Heart right ventricle (tissue), 16 donors: ENCODE data around the gene ATAD1. TPM values are rescaled to one million over a fixed set of nuclear protein-coding genes. Genes with fewer than 3 reads are reported as not detected.

Experiments
- ATAC-seq, 8 donors: fragments of 200-7000 bp; cut with Tn5 transposase; one replicate each; pipeline ENCODE4 v1.9.1; 2020; ENCODE audit warnings: mild to moderate bottlenecking in 8 of 8, moderate library complexity in 8 of 8, moderate number of reproducible peaks in 1 of 8
- DNase-seq, 2 donors: peaks; one replicate each; pipeline ENCODE4 v3.0.0-alpha.2; 2020
- H3K27ac ChIP-seq, 10 donors: fragments of 200-600 bp; sonication (generic) in 2 of 10; one replicate each; pipeline versions ENCODE4 v1.5.0 to v1.8.0; 2020 to 2022; ENCODE audit warnings: mild to moderate bottlenecking in 3 of 10
- H3K27me3 ChIP-seq, 7 donors: fragments of 200-600 bp; one replicate each; pipeline ENCODE4 v1.8.0; 2021 to 2022; ENCODE audit warnings: mild to moderate bottlenecking in 2 of 7
- H3K36me3 ChIP-seq, 9 donors: fragments of 200-600 bp; sonication (generic) in 1 of 9; one replicate each; pipeline versions ENCODE4 v1.5.0 to v1.8.0; 2020 to 2022; ENCODE audit warnings: mild to moderate bottlenecking in 2 of 9
- H3K4me1 ChIP-seq, 9 donors: fragments of 200-600 bp; sonication (generic) in 1 of 9; one replicate each; pipeline versions ENCODE4 v1.5.0 to v1.8.0; 2020 to 2022; ENCODE audit warnings: mild to moderate bottlenecking in 4 of 9
- H3K4me3 ChIP-seq, 10 donors: fragments of 200-600 bp; sonication (generic) in 2 of 10; one replicate each; pipeline versions ENCODE4 v1.5.0 to v1.8.0; 2020 to 2022; ENCODE audit warnings: mild to moderate bottlenecking in 7 of 10, moderate library complexity in 2 of 10
- H3K9me3 ChIP-seq, 11 donors: fragments of 200-600 bp in 10 of 11; sonication (generic) in 2 of 11; one replicate each; pipeline versions ENCODE4 v1.5.0 to v1.8.0; 2013 to 2022; ENCODE audit warnings: mild to moderate bottlenecking in 2 of 11, control low read depth in 1 of 11, moderate library complexity in 1 of 11
- WGBS, 2 donors: extraction: QIAGEN DNeasy Blood & Tissue Kit; methylation state at CpG; one replicate each; pipeline ENCODE4 v1.1.7; 2013; ENCODE audit warnings: inconsistent platforms in 1 of 2; 5-methylcytosine and 5-hydroxymethylcytosine counted together
- intact Hi-C, 10 donors: fragments of 100-400 bp; cut with DNase I; formaldehyde crosslinking; loops; one replicate each; pipeline versions ENCODE4 v1.11.1 to v1.14.2; 2022
- polyA plus RNA-seq, 2 donors: library from polyadenylated mRNA; stranded (reverse); fragments of 200-250 nt; gene quantifications; one replicate each; pipeline ENCODE4 v1.2.3, GENCODE V29; 2013
- total RNA-seq, 10 donors: library from RNA; stranded (reverse); fragmentation: NEBNext Ultra II Directional in 3 of 10; extraction: Animal tissue kit (Norgen Biotek cat#: 25700) in 3 of 10; gene quantifications; one replicate each; pipeline versions ENCODE4 v1.2.1 to v1.2.4, GENCODE V29; 2021 to 2023
- TF ChIP-seq, protein P1 (sequence below), 9 donors: fragments of 200-600 bp; sonication (generic) in 2 of 9; IDR thresholded peaks; one replicate each; pipeline versions ENCODE4 v1.5.0 to v1.8.0; 2021 to 2022; ENCODE audit warnings: antibody characterized with exemption in 9 of 9, mild to moderate bottlenecking in 5 of 9, moderate library complexity in 1 of 9
- donor health status: Arrhythmogenic right ventricular cardiomyopathy.
- donor health status: ischemic (EF 13 %, LVEDD 7.1; RV severe dilation, severe dysfunction).
- donor health status: healthy with polysubstance abuse.
- donor health status: DM: no; HTN: yes; CAD: no.
- donor health status: DM: no; HTN: no; CAD: no.
- donor health status: ischemic (EF 25% LVEDD 6.9; RV normal size, moderate dysfunction).
- donor health status: ischemic (EF 25% LVEDD 5.7; RV mildly dilated, moderate dysfunction).
- donor health status: healthy.
- donor health status: DM: yes; HTN: yes; CAD: no.
- donor health status: Ischemic cardiomyopathy.
- donor health status: ischemic (EF 35%, LVEDD 5.7; RV mildly dilated, moderate dysfunction).
- donor health status: nonischemic (EF 11% LVEDD 7.7; RV severe dilation, severe dysfunction).
- donor health status: DM: yes; HTN: yes; CAD: no.
- donor health status: PGD.
- donor health status: ischemic (EF 29% LVEDD 5.4; RV normal size, mild dysfunction).
- donor health status: nonischemic (EF 23%, LVEDD 6.1; RV moderate dilation, normal function).

Gene ATAD1
- total and polyA plus RNA-seq, 12 donors = 18.4 to 147 (median 97.8) TPM

DNA sequence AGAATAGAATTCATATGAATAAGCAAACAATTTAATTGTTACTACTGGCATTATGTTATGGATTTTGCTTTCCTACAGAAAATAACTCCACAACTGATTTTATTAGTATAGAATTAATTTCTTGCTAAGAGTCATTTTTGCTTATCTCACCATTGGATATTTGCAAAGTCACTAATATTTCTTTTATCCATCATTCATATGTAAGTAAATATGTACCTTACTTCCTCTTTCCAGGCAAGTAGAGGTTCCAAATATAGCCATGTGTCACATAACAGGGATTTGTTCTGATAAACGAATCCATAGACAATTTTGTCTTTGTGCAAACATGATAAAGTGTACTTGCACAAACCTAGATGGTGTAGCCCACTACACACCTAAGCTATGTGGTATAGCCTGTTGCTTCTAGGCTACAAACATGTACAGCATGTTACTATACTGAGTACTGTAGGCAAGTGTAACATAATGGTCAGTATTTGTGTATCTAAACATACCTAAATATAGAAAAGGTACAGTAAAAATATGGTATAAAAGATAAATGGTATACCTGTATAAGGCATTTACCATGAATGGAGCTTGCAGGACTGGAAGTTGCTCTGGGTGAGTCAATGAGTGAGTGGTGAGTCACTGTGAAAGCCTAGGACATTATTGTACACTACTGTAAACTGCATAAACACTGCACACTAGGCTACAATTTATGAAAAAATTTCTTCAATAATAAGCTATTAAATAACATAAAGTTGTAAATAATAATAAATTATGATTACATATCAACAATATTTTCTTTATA is 27.0 kb upstream of the ATAD1 start:
- no peak overlapping the region for H3K27ac ChIP-seq
- TF ChIP-seq, protein P1, sequence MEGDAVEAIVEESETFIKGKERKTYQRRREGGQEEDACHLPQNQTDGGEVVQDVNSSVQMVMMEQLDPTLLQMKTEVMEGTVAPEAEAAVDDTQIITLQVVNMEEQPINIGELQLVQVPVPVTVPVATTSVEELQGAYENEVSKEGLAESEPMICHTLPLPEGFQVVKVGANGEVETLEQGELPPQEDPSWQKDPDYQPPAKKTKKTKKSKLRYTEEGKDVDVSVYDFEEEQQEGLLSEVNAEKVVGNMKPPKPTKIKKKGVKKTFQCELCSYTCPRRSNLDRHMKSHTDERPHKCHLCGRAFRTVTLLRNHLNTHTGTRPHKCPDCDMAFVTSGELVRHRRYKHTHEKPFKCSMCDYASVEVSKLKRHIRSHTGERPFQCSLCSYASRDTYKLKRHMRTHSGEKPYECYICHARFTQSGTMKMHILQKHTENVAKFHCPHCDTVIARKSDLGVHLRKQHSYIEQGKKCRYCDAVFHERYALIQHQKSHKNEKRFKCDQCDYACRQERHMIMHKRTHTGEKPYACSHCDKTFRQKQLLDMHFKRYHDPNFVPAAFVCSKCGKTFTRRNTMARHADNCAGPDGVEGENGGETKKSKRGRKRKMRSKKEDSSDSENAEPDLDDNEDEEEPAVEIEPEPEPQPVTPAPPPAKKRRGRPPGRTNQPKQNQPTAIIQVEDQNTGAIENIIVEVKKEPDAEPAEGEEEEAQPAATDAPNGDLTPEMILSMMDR (IDR thresholded peaks at IDR 0.05) = no peak
- 27 to 43% methylated on average over 1 of the region's 1 CpG for WGBS, 2 donors
- H3K4me1 ChIP-seq = peaks cover 0 to 4% (median 0%) of the 10 kb centered on the region in 9 donors
- DNase-seq = no peak
- intact Hi-C loops = loop anchor here in 2 of 10 donors (5.0 kb wide), 1 partner anchor 707 kb away; no protein-coding TSS in a partner anchor
- no peak overlapping the region for H3K4me3 ChIP-seq
- no peaks in the 10 kb centered on the region for H3K9me3 ChIP-seq
- ATAC-seq = no peak
- H3K36me3 ChIP-seq = no peaks in the 10 kb centered on the region
- no peaks in the 10 kb centered on the region for H3K27me3 ChIP-seq

DNA sequence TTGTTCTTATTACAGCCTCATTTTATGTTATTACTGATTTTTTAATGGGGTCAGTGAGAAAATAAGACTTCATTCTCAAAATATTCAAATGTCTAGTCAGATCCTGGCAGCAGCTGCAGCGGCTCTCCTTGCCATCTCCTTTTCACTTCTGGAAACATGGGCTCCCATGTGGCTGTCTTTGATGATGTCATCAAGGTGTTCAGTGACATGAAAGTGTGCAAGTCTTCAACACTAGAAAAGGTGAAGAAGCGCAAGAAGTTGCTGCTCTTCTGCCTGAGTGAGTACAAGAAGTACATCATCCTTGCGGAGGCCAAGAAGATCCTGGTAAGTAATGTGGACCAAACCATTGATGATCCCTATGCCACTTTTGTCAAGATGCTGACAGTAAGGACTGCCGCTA is 25.7 kb upstream of the ATAD1 start:
- Histone ChIP-seq H3K27ac (no peak overlapping the region), H3K4me1 (peaks cover 0 to 4% (median 0%) of the 10 kb centered on the region in 9 donors), H3K4me3 (no peak overlapping the region), H3K27me3 (no peaks in the 10 kb centered on the region), H3K36me3 (no peaks in the 10 kb centered on the region), H3K9me3 (no peaks in the 10 kb centered on the region)
- TF ChIP-seq, protein P1 (IDR thresholded peaks at IDR 0.05) = no peak
- intact Hi-C loops = no loop called here
- 97 to 98% methylated on average over 4 of the region's 4 CpGs for WGBS, 2 donors
- DNase-seq (no peak), ATAC-seq (no peak)

DNA sequence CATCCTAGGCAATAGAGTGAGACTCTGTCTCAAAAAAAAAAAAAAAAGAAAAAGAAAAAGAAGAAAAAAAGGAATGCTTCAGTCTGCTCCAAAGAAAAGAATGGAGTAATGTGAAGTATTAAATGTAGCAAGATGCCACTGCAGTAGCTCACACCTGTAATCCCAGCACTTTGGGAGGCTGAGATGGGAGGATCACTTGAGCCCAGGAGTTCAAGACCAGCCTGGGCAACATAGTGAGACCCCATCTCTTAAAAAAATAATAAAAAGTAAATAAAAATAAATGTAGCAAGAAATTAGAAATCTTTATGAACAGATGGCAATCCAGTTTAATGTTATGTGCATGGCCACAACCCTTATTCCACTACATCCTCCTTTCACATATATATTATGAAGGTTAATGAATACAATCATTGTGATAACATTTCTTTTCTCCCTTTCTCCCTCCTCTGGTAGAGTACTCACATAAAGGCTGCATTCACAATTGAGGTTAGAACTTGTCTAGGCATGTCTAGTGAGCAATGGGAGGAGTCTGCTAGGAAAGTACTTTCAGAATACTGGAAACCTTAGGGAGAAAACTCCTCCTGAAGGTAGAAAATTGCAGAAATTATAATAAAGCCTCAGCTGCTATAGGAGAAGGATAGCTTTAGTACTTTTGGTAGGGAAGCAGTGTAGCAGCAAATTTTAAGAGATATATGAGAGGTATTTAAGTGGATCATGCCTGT is 24.9 kb upstream of the ATAD1 start:
- no peak overlapping the region for H3K4me3 ChIP-seq
- no peaks in the 10 kb centered on the region for H3K9me3 ChIP-seq
- H3K27me3 ChIP-seq = no peaks in the 10 kb centered on the region
- peaks cover 0 to 4% (median 0%) of the 10 kb centered on the region in 9 donors for H3K4me1 ChIP-seq
- no peak overlapping the region for H3K27ac ChIP-seq
- intact Hi-C loops = no loop called here
- no peak for ATAC-seq
- H3K36me3 ChIP-seq = no peaks in the 10 kb centered on the region
- no peak for DNase-seq
- TF ChIP-seq, protein P1 (IDR thresholded peaks at IDR 0.05) = no peak

DNA sequence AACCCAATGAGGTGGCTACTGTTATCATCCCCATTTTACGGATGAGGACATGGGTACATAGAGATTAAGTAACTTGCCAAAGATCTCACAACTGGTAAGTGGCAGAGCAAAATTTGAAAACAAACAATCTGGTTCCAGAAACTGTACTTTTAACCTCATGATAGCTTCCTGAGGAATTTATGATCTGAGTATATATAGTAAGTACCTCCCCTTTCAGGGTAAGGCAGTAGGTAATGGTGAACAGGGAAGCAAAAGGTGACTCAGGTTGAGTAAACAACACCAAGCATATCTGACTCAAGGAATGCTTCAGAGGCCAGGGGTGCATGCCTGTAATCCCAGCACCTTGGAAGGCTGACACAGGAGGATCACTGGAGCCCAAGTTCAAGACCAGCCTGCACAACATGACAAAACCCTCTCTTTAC is 24.2 kb upstream of the ATAD1 start:
- 96 to 100% methylated on average over 1 of the region's 1 CpG for WGBS, 2 donors
- TF ChIP-seq, protein P1 (IDR thresholded peaks at IDR 0.05) = no peak
- Histone ChIP-seq H3K9me3 (no peaks in the 10 kb centered on the region), H3K36me3 (no peaks in the 10 kb centered on the region), H3K27me3 (no peaks in the 10 kb centered on the region), H3K4me1 (peaks cover 0 to 4% (median 0%) of the 10 kb centered on the region in 9 donors), H3K27ac (no peak overlapping the region), H3K4me3 (no peak overlapping the region)
- intact Hi-C loops = no loop called here
- ATAC-seq (no peak), DNase-seq (no peak)
